H1 (cell line): Measurements from ENCODE around the gene SURF4. TPM values are rescaled to one million over a fixed set of nuclear protein-coding genes. Genes with fewer than 3 reads are reported as not detected.

Source experiments
- CTCF ChIA-PET: fragments of 300-600 bp; sonication (Branson Sonifier 250); formaldehyde crosslinking; loops from one replicate; lab custom pipeline; 2021; ENCODE audit not compliant: partially characterized antibody; lab: Charles Lee
- POLR2A ChIA-PET: fragments of 300-600 bp; sonication (Branson Sonifier 250); formaldehyde crosslinking; loops from one replicate; lab custom pipeline; 2021; ENCODE audit warnings: inconsistent platforms; ENCODE audit not compliant: partially characterized antibody; lab: Charles Lee
- DNase-seq, 2 experiments: peaks; one replicate each; pipeline versions ENCODE4 v3.0.0 to v3.0.0-alpha.2; 2010 to 2022; ENCODE audit warnings: low spot score in 2 of 2, low read depth in 1 of 2, mixed read lengths in 1 of 2
- FAIRE-seq: peaks from 2 replicates; lab custom pipeline; 2011; peaks lifted over from hg19 to GRCh38; lab: Jason Lieb, UNC
- H2AFZ ChIP-seq: 2 replicates; pipeline ENCODE4 v1.8.1; 2012; ENCODE audit warnings: low read length, inconsistent platforms
- H2AK5ac ChIP-seq: 2 replicates; pipeline ENCODE4 v1.6.1; 2013; ENCODE audit warnings: low read depth, low read length
- H2BK120ac ChIP-seq: replicated peaks from 2 replicates; pipeline ENCODE3; 2013; ENCODE audit warnings: low read depth, low read length, inconsistent platforms
- H2BK12ac ChIP-seq: 2 replicates; pipeline ENCODE4 v1.6.1; 2013; ENCODE audit warnings: low read depth, low read length
- H2BK15ac ChIP-seq: 2 replicates; pipeline ENCODE4 v1.6.1; 2013; ENCODE audit warnings: low read length
- H2BK20ac ChIP-seq: 2 replicates; pipeline ENCODE4 v1.6.1; 2013; ENCODE audit warnings: low read length
- H2BK5ac ChIP-seq: 2 replicates; pipeline ENCODE4 v1.6.1; 2013; ENCODE audit warnings: low read depth, low read length
- H3K14ac ChIP-seq: 2 replicates; pipeline ENCODE4 v1.6.1; 2013; ENCODE audit warnings: inconsistent platforms; ENCODE audit not compliant: insufficient read length
- H3K18ac ChIP-seq: 2 replicates; pipeline ENCODE4 v1.6.1; 2013; ENCODE audit warnings: low read length; ENCODE audit errors: extremely low read depth
- H3K23ac ChIP-seq: 2 replicates; pipeline ENCODE4 v1.6.1; 2013; ENCODE audit warnings: inconsistent platforms; ENCODE audit not compliant: insufficient read length
- H3K23me2 ChIP-seq: 2 replicates; pipeline ENCODE4 v1.6.1; 2013; ENCODE audit warnings: low read depth, low read length
- H3K27ac ChIP-seq: 2 replicates; pipeline ENCODE4 v1.6.1; 2011; ENCODE audit warnings: low read depth, low read length, inconsistent platforms
- H3K27me3 ChIP-seq, 4 experiments: replicated peaks in 1 of 4; 1 replicate in 1 of 4; 2 replicates in 3 of 4; pipeline versions ENCODE4 v1.6.1 to v1.8.1; 2011 to 2013; ENCODE audit warnings: low read length in 3 of 4, mild to moderate bottlenecking in 3 of 4, inconsistent platforms in 2 of 4, mixed read lengths in 2 of 4, moderate library complexity in 1 of 4; ENCODE audit not compliant: control insufficient read depth in 3 of 4, insufficient read depth in 3 of 4; ENCODE audit errors: extremely low read depth in 1 of 4
- H3K36me3 ChIP-seq, 4 experiments: 2 replicates each; pipeline versions ENCODE4 v1.6.1 to v1.8.1; 2011 to 2013; ENCODE audit warnings: mild to moderate bottlenecking in 4 of 4, low read length in 3 of 4, moderate library complexity in 2 of 4, control low read depth in 1 of 4, inconsistent platforms in 1 of 4; ENCODE audit not compliant: insufficient read depth in 4 of 4, control insufficient read depth in 2 of 4
- H3K4ac ChIP-seq: replicated peaks from 2 replicates; pipeline ENCODE3; 2013; ENCODE audit warnings: low read length, low read depth, mixed read lengths, inconsistent platforms; ENCODE audit not compliant: insufficient read length
- H3K4me1 ChIP-seq, 4 experiments: replicated peaks in 1 of 4; 1 replicate in 1 of 4; 2 replicates in 3 of 4; pipeline versions ENCODE4 v1.6.1 to v1.8.1; 2011 to 2013; ENCODE audit warnings: low read length in 3 of 4, inconsistent platforms in 2 of 4, mixed read lengths in 1 of 4; ENCODE audit not compliant: insufficient read depth in 4 of 4, control insufficient read depth in 3 of 4
- H3K4me2 ChIP-seq, 2 experiments: 2 replicates each; pipeline versions ENCODE4 v1.6.1 to v1.8.1; 2011 to 2013; ENCODE audit warnings: low read depth in 2 of 2, low read length in 2 of 2, control low read depth in 1 of 2, inconsistent platforms in 1 of 2, mild to moderate bottlenecking in 1 of 2; ENCODE audit not compliant: insufficient read depth in 1 of 2
- H3K4me3 ChIP-seq, 4 experiments: fragments of 200-600, 300-600 bp in 1 of 4; sonication (generic), shearing (Covaris generic), sonication (Bioruptor Twin) in 1 of 4; 2 replicates each; pipeline versions ENCODE4 v1.5.1 to v1.8.1; 2011 to 2016; ENCODE audit warnings: low read length in 4 of 4, low read depth in 3 of 4, control low read depth in 2 of 4, inconsistent platforms in 2 of 4, mild to moderate bottlenecking in 2 of 4, mixed read lengths in 1 of 4, moderate library complexity in 1 of 4; ENCODE audit not compliant: insufficient read depth in 2 of 4; ENCODE audit errors: extremely low read depth in 1 of 4
- H3K56ac ChIP-seq: replicated peaks from 2 replicates; pipeline ENCODE3; 2013; ENCODE audit warnings: low read depth, mild to moderate bottlenecking, mixed read lengths, low read length, inconsistent platforms; ENCODE audit not compliant: insufficient read length
- H3K79me1 ChIP-seq: 2 replicates; pipeline ENCODE4 v1.6.1; 2013; ENCODE audit warnings: low read depth, low read length, control low read depth
- H3K79me2 ChIP-seq, 2 experiments: 2 replicates each; pipeline versions ENCODE4 v1.6.1 to v1.8.1; 2012 to 2013; ENCODE audit warnings: low read length in 2 of 2, mild to moderate bottlenecking in 2 of 2, inconsistent platforms in 1 of 2; ENCODE audit not compliant: insufficient read depth in 2 of 2, control insufficient read depth in 1 of 2
- H3K9ac ChIP-seq, 4 experiments: replicated peaks in 1 of 4; 1 replicate in 1 of 4; 2 replicates in 3 of 4; pipeline versions ENCODE4 v1.6.1 to v1.8.1; 2011 to 2013; ENCODE audit warnings: low read depth in 3 of 4, low read length in 3 of 4, control low read depth in 2 of 4, mild to moderate bottlenecking in 2 of 4, moderate library complexity in 2 of 4, inconsistent platforms in 1 of 4; ENCODE audit errors: extremely low read depth in 1 of 4
- H3K9me3 ChIP-seq, 2 experiments: 2 replicates each; pipeline versions ENCODE4 v1.6.1 to v1.8.1; 2012 to 2013; ENCODE audit warnings: mild to moderate bottlenecking in 2 of 2, moderate library complexity in 2 of 2, control low read depth in 1 of 2, inconsistent platforms in 1 of 2, low read depth in 1 of 2, low read length in 1 of 2, mixed read lengths in 1 of 2; ENCODE audit not compliant: insufficient read depth in 2 of 2
- H4K20me1 ChIP-seq, 2 experiments: replicated peaks in 1 of 2; 2 replicates each; pipeline versions ENCODE3 to v1.8.1; 2011 to 2013; ENCODE audit warnings: inconsistent platforms in 2 of 2, low read length in 2 of 2, mild to moderate bottlenecking in 1 of 2; ENCODE audit not compliant: insufficient read depth in 2 of 2, control insufficient read depth in 1 of 2
- H4K5ac ChIP-seq: 2 replicates; pipeline ENCODE4 v1.6.1; 2013; ENCODE audit warnings: low read length, low read depth, mixed read lengths, inconsistent platforms; ENCODE audit not compliant: insufficient read length
- H4K8ac ChIP-seq: 2 replicates; pipeline ENCODE4 v1.8.0; 2013; ENCODE audit warnings: mild to moderate bottlenecking, moderate library complexity, low read length, inconsistent platforms; ENCODE audit not compliant: insufficient read depth; ENCODE audit errors: extremely low read depth
- H4K91ac ChIP-seq: replicated peaks from 2 replicates; pipeline ENCODE3; 2013; ENCODE audit warnings: low read length, mixed read lengths, inconsistent platforms; ENCODE audit not compliant: insufficient read length
- CTBP2 ChIP-seq: IDR thresholded peaks from 2 replicates; pipeline ENCODE4 v1.7.0; 2011; ENCODE audit warnings: borderline replicate concordance, mild to moderate bottlenecking, moderate library complexity, mixed read lengths, low read length; ENCODE audit not compliant: insufficient read depth, insufficient read length
- CTCF ChIP-seq, 3 experiments: IDR thresholded peaks; 1 replicate in 2 of 3; 2 replicates in 1 of 3; pipeline versions ENCODE4 v1.5.1 to v1.6.1; 2011; ENCODE audit warnings: low read length in 3 of 3, mild to moderate bottlenecking in 3 of 3, inconsistent platforms in 2 of 3, low read depth in 1 of 3, moderate library complexity in 1 of 3; ENCODE audit not compliant: insufficient read depth in 1 of 3; ENCODE audit errors: control extremely low read depth in 1 of 3
- KDM4A ChIP-seq: IDR thresholded peaks from one replicate; pipeline ENCODE4 v1.7.1; 2012; ENCODE audit warnings: low read depth, mild to moderate bottlenecking, moderate library complexity, low read length, inconsistent platforms; ENCODE audit not compliant: severe bottlenecking
- MAFK ChIP-seq: IDR thresholded peaks from 2 replicates; pipeline ENCODE4 v1.6.1; 2012; ENCODE audit warnings: low read depth, mild to moderate bottlenecking, improper control_type of control experiment, low read length
- NANOG ChIP-seq: IDR thresholded peaks from 2 replicates; pipeline ENCODE4 v1.6.1; 2011; ENCODE audit warnings: low read length, low read depth, mild to moderate bottlenecking, inconsistent platforms; ENCODE audit not compliant: insufficient read depth, poor library complexity, severe bottlenecking
- SIN3A ChIP-seq, 2 experiments: IDR thresholded peaks in 1 of 2; conservative IDR thresholded peaks in 1 of 2; 2 replicates each; pipeline ENCODE4 v1.6.1; 2011 to 2012; ENCODE audit warnings: low read length in 2 of 2, improper control_type of control experiment in 1 of 2, low read depth in 1 of 2, mild to moderate bottlenecking in 1 of 2
- SP4 ChIP-seq: IDR thresholded peaks from 2 replicates; pipeline ENCODE4 v1.6.1; 2012; ENCODE audit warnings: low read length, inconsistent platforms
- TAF7 ChIP-seq: optimal IDR thresholded peaks from 2 replicates; pipeline ENCODE3; 2011; ENCODE audit warnings: low read depth, mild to moderate bottlenecking, inconsistent platforms, low read length, moderate library complexity, borderline replicate concordance
- TCF12 ChIP-seq: IDR thresholded peaks from 2 replicates; pipeline ENCODE4 v1.6.1; 2011; ENCODE audit warnings: low read depth, mild to moderate bottlenecking, low read length
- TEAD4 ChIP-seq: IDR thresholded peaks from 2 replicates; pipeline ENCODE4 v1.6.1; 2012; ENCODE audit warnings: low read depth, low read length, inconsistent platforms, mixed read lengths
- YY1 ChIP-seq: IDR thresholded peaks from 2 replicates; pipeline ENCODE4 v1.6.1; 2011; ENCODE audit warnings: low read depth, mild to moderate bottlenecking, low read length
- WGBS, 2 experiments: shearing (Covaris generic) in 1 of 2; methylation state at CpG; one replicate each; pipeline versions ENCODE4 v1.1.6 to v1.1.7; 2013 to 2015; ENCODE audit warnings: low lambda C conversion rate in 2 of 2, mixed read lengths in 2 of 2, inconsistent platforms in 1 of 2, low coverage in 1 of 2, missing lambda C conversion rate in 1 of 2; ENCODE audit not compliant: insufficient replicate concordance in 2 of 2, insufficient coverage in 1 of 2, insufficient read length in 1 of 2; ENCODE audit errors: extremely low coverage in 1 of 2, missing lambda C conversion rate in 1 of 2; 5-methylcytosine and 5-hydroxymethylcytosine counted together
- polyA plus RNA-seq, 7 experiments: library from polyadenylated mRNA; depleted of rRNA in 3 of 7; stranded (reverse) in 5 of 7; unstranded in 2 of 7; fragments of >200 nt in 5 of 7; fragments of 200-250 nt in 2 of 7; gene quantifications; 1 replicate in 5 of 7; 2 replicates in 1 of 7; 4 replicates in 1 of 7; pipeline versions ENCODE4 v1.2.1 to v1.2.3, GENCODE V29; 2011 to 2013; ENCODE audit warnings: missing spikeins in 2 of 7, mixed read lengths in 2 of 7
- total RNA-seq: library from RNA; stranded (reverse); fragmentation: NEBNext Ultra II Directional; extraction: Animal tissue kit (Norgen Biotek cat#: 25700); gene quantifications from 2 replicates; pipeline ENCODE4 v1.2.1, GENCODE V29; 2021

The SURF4 gene
- total and polyA plus RNA-seq, 2 of the 8 experiments (the other 6 are each of a cell fraction or from before 2014, with no cell fraction given), result 176 to 182 TPM

GRCh38 chr9:133401588-133401987, 25.7 kb upstream of the SURF4 start:
- no peak overlapping the region for H2BK20ac ChIP-seq
- DNase-seq (no peak), FAIRE-seq (no peak)
- no peak overlapping the region for H3K27ac ChIP-seq
- H2BK120ac ChIP-seq, result no peak overlapping the region
- H3K36me3 ChIP-seq, result peaks cover 9 to 14% (median 13%) of the 10 kb centered on the region in 4 experiments; a peak in 5 of 8 replicates
- no peak overlapping the region for H2BK15ac ChIP-seq
- H4K8ac ChIP-seq, result no peak overlapping the region
- WGBS, 2 experiments, result 92% methylated on average over 5 of the region's 6 CpGs; no CpG with 5 or more reads in 1 of the 2 experiments
- H3K23ac ChIP-seq, result no peak overlapping the region
- no peak overlapping the region for H4K91ac ChIP-seq
- no peaks in the 10 kb centered on the region for H3K79me2 ChIP-seq
- H3K4ac ChIP-seq, result no peak overlapping the region
- H3K23me2 ChIP-seq, result no peaks in the 10 kb centered on the region
- H3K4me1 ChIP-seq, result no peaks in the 10 kb centered on the region
- H3K27me3 ChIP-seq, result no peaks in the 10 kb centered on the region
- H3K9me3 ChIP-seq, result no peaks in the 10 kb centered on the region
- peaks cover 10 to 13% of the 10 kb centered on the region in 2 experiments for H4K20me1 ChIP-seq
- POLR2A ChIA-PET, result interaction anchor here (1.0 to 5.6 kb wide), 4 partner anchors 14 to 59 kb away, joined by 3 to 31 read pairs (median 6); no protein-coding TSS in a partner anchor
- H2BK5ac ChIP-seq, result no peak overlapping the region
- H3K18ac ChIP-seq, result no peak overlapping the region
- H3K14ac ChIP-seq, result no peak overlapping the region
- no peaks in the 10 kb centered on the region for H3K79me1 ChIP-seq
- CTCF ChIA-PET, result interaction anchor here (1.2 to 3.2 kb wide), 5 partner anchors 11 to 85 kb away, joined by 3 to 14 read pairs (median 4); no protein-coding TSS in a partner anchor
- H3K4me2 ChIP-seq, result no peak overlapping the region
- H2AFZ ChIP-seq, result no peak overlapping the region
- no peak overlapping the region for H4K5ac ChIP-seq
- no peak overlapping the region for H3K56ac ChIP-seq
- H2AK5ac ChIP-seq, result no peak overlapping the region
- no peak overlapping the region for H3K9ac ChIP-seq
- no peak overlapping the region for H2BK12ac ChIP-seq
- H3K4me3 ChIP-seq, result no peak overlapping the region
- TF ChIP-seq MAFK (no peak), TCF12 (no peak), KDM4A (no peak), YY1 (no peak), TEAD4 (no peak), CTBP2 (no peak), NANOG (no peak), CTCF (IDR thresholded peaks at IDR 0.05; ENCODE audit: control extremely low read depth in 1 of 3, insufficient read depth in 1 of 3, low read depth in 1 of 3, low read length in 3 of 3) (no peak), SP4 (no peak), SIN3A (conservative IDR thresholded peaks at IDR 0.05 in 1 of 2, IDR thresholded peaks at IDR 0.05 in 1 of 2; ENCODE audit: low read depth in 1 of 2, low read length in 2 of 2) (no peak), TAF7 (no peak)
